ENCODE results near the gene TM2D3.

TM2D3 gene

GRCh38 chr15:101599091-101599490 lies 53.1 kb downstream of the TM2D3 start:
- DNase-seq: no peak

GRCh38 chr15:101597360-101597928 lies 54.7 kb downstream of the TM2D3 start:
- DNase-seq: no peak

GRCh38 chr15:101596633-101597032 lies 55.5 kb downstream of the TM2D3 start:
- no peak for DNase-seq

Measured in activated T-cell treated with anti-CD3 and anti-CD28 coated beads for 4 hours (primary cell).